Panc1 (cell line): ENCODE data around the gene ARHGAP25. TPM values are rescaled to one million over a fixed set of nuclear protein-coding genes. Genes with fewer than 3 reads are reported as not detected.

Source experiments
- ATAC-seq: fragments of 200-7000 bp; cut with Tn5 transposase; 2 replicates; pipeline ENCODE4 v1.9.1; 2020; ENCODE audit warnings: mild to moderate bottlenecking, moderate library complexity
- BruUV-seq: library from RNA; stranded (reverse); fragments of 400-500 nt; replicated peaks from 2 replicates; lab custom pipeline; 2021; lab: Mats Ljungman, UMichigan
- CTCF ChIA-PET: fragments of 300-600 bp; sonication (Branson Sonifier 250); formaldehyde crosslinking; loops from one replicate; lab custom pipeline; 2022; ENCODE audit warnings: antibody characterized with exemption; lab: Charles Lee
- POLR2A ChIA-PET: fragments of 300-600 bp; sonication (Branson Sonifier 250); formaldehyde crosslinking; loops from one replicate; lab custom pipeline; 2022; ENCODE audit warnings: antibody characterized with exemption; lab: Charles Lee
- DNase-seq: peaks from one replicate; pipeline ENCODE4 v3.0.0-alpha.2; 2010; ENCODE audit warnings: low read depth, low spot score
- H3K27ac ChIP-seq: 2 replicates; pipeline ENCODE4 v1.5.1; 2011; ENCODE audit warnings: mild to moderate bottlenecking, low read length, inconsistent platforms
- H3K27me3 ChIP-seq: fragments of 200-500 bp; sonication (Bioruptor generic); 2 replicates; pipeline ENCODE4 v1.6.0; 2014; ENCODE audit warnings: low read length, inconsistent platforms; ENCODE audit not compliant: control insufficient read depth, insufficient read depth
- H3K36me3 ChIP-seq: fragments of 200-500 bp; sonication (Bioruptor generic); 2 replicates; pipeline ENCODE4 v1.5.1; 2014; ENCODE audit warnings: inconsistent platforms, mild to moderate bottlenecking, low read length, moderate library complexity; ENCODE audit not compliant: control insufficient read depth, insufficient read depth
- H3K4me1 ChIP-seq: 2 replicates; pipeline ENCODE4 v1.5.1; 2011; ENCODE audit warnings: inconsistent platforms, mild to moderate bottlenecking, low read length, moderate library complexity; ENCODE audit not compliant: control insufficient read depth, insufficient read depth
- H3K4me3 ChIP-seq, 2 experiments: 2 replicates each; pipeline ENCODE4 v1.5.1; 2011 to 2012; ENCODE audit warnings: low read depth in 2 of 2, low read length in 2 of 2, mild to moderate bottlenecking in 2 of 2, inconsistent platforms in 1 of 2, moderate library complexity in 1 of 2
- H3K9me3 ChIP-seq: fragments of 200-500 bp; sonication (Bioruptor generic); 2 replicates; pipeline ENCODE4 v1.5.1; 2014; ENCODE audit warnings: low read depth, mild to moderate bottlenecking, inconsistent platforms, low read length, moderate library complexity; ENCODE audit not compliant: control insufficient read depth, insufficient read depth
- CTCF ChIP-seq: fragments of 450-650 bp; IDR thresholded peaks from 2 replicates; pipeline ENCODE4 v1.5.1; 2017; ENCODE audit warnings: mild to moderate bottlenecking
- POLR2AphosphoS5 ChIP-seq: IDR thresholded peaks from 2 replicates; pipeline ENCODE4 v1.6.1; 2012; ENCODE audit warnings: mild to moderate bottlenecking, low read depth, low read length, moderate library complexity
- REST ChIP-seq, 2 experiments: IDR thresholded peaks; 2 replicates each; pipeline ENCODE4 v1.6.1; 2011 to 2012; ENCODE audit warnings: low read depth in 2 of 2, control low read depth in 1 of 2, low read length in 1 of 2, mild to moderate bottlenecking in 1 of 2, moderate library complexity in 1 of 2; ENCODE audit not compliant: insufficient read depth in 1 of 2
- SIN3A ChIP-seq: IDR thresholded peaks from 2 replicates; pipeline ENCODE4 v1.6.1; 2012; ENCODE audit warnings: low read depth, mild to moderate bottlenecking, low read length, moderate library complexity, borderline replicate concordance; ENCODE audit not compliant: insufficient read depth
- TCF7L2 ChIP-seq: IDR thresholded peaks from 2 replicates; pipeline ENCODE4 v1.6.1; 2011; ENCODE audit warnings: mild to moderate bottlenecking, low read depth, low read length, inconsistent platforms
- in situ Hi-C: cut with HindIII; loops from 2 replicates; pipeline ENCODE4 v1.10.0; 2016; ENCODE audit warnings: low sequenced_read_pairs, low pct_unique_long_range_greater_than_20kb
- intact Hi-C: fragments of 100-400 bp; cut with micrococcal nuclease; formaldehyde crosslinking; loops from one replicate; pipeline ENCODE4 v1.10.0; 2022; ENCODE audit not compliant: unreplicated experiment
- total RNA-seq: library from RNA; stranded (reverse); gene quantifications from one replicate; pipeline ENCODE4 v1.2.1, GENCODE V29; 2021; ENCODE audit not compliant: unreplicated experiment

The ARHGAP25 gene
- total RNA-seq, 1 experiment from 2014 or later = 0.49 TPM

GRCh38 chr2:68838641-68839040 is 104.0 kb downstream of the ARHGAP25 start:
- no peak overlapping the region for H3K27ac ChIP-seq
- POLR2A ChIA-PET = no interaction called here
- DNase-seq (no peak), ATAC-seq (no peak)
- no peaks in the 10 kb centered on the region for H3K36me3 ChIP-seq
- CTCF ChIA-PET = interaction anchor here (0.6 to 1.9 kb wide), 2 partner anchors 14 to 87 kb away, joined by 8 to 14 read pairs; no protein-coding TSS in a partner anchor
- in situ Hi-C loops = no loop called here
- no TSS peak for BruUV-seq
- H3K4me1 ChIP-seq = no peaks in the 10 kb centered on the region
- peaks cover 4% of the 10 kb centered on the region for H3K27me3 ChIP-seq
- H3K4me3 ChIP-seq = no peak overlapping the region
- TF ChIP-seq TCF7L2 (no peak), SIN3A (no peak), REST (IDR thresholded peaks at IDR 0.05; ENCODE audit: insufficient read depth in 1 of 2, low read depth in 2 of 2, low read length in 1 of 2) (no peak), CTCF (no peak), POLR2AphosphoS5 (no peak)
- intact Hi-C loops = loop anchor here (10.0 kb wide), 1 partner anchor 84 kb away; no protein-coding TSS in a partner anchor
- no peaks in the 10 kb centered on the region for H3K9me3 ChIP-seq

GRCh38 chr2:68839260-68839833 is 104.7 kb downstream of the ARHGAP25 start:
- ChIA-PET POLR2A (no interaction called here), CTCF (interaction anchor here (1.9 kb wide), 1 partner anchor 87 kb away, joined by 8 read pairs; no protein-coding TSS in a partner anchor)
- Histone ChIP-seq H3K4me3 (no peak overlapping the region), H3K4me1 (no peaks in the 10 kb centered on the region), H3K27me3 (peaks cover 10% of the 10 kb centered on the region), H3K9me3 (no peaks in the 10 kb centered on the region), H3K36me3 (no peaks in the 10 kb centered on the region), H3K27ac (no peak overlapping the region)
- no TSS peak for BruUV-seq
- no peak for DNase-seq
- no peak; the same call in 1 of the 2 replicates for ATAC-seq
- TF ChIP-seq REST (IDR thresholded peaks at IDR 0.05; ENCODE audit: insufficient read depth in 1 of 2, low read depth in 2 of 2, low read length in 1 of 2) (no peak), SIN3A (no peak), TCF7L2 (no peak), POLR2AphosphoS5 (no peak), CTCF (peak; percentile 85)
- in situ Hi-C loops = no loop called here
- intact Hi-C loops = loop anchor here (10.0 kb wide), 1 partner anchor 85 kb away; no protein-coding TSS in a partner anchor
